ENCODE measurements around the gene BANF1.

Gene BANF1

GRCh38 chr11:65968600-65969482 is 33.5 kb upstream of the BANF1 start:
- in situ Hi-C loops (cut with MboI; ENCODE audit: low pct_unique_long_range_greater_than_20kb, low sequenced_read_pairs, unreplicated experiment): no loop called here
- TF ChIP-seq CTCF (IDR thresholded peaks at IDR 0.05; ENCODE audit: extremely low read depth, insufficient read depth, missing control alignments): no peak
- no peak for DNase-seq (ENCODE audit: low spot score)

GRCh38 chr11:65972116-65972515 is 30.2 kb upstream of the BANF1 start:
- in situ Hi-C loops (cut with MboI; ENCODE audit: low pct_unique_long_range_greater_than_20kb, low sequenced_read_pairs, unreplicated experiment): no loop called here
- no peak for TF ChIP-seq CTCF (IDR thresholded peaks at IDR 0.05; ENCODE audit: extremely low read depth, insufficient read depth, missing control alignments)
- no peak for DNase-seq (ENCODE audit: low spot score)

- in situ Hi-C loops (cut with MboI; ENCODE audit: low pct_unique_long_range_greater_than_20kb, low sequenced_read_pairs, unreplicated experiment): no loop called here
- TF ChIP-seq CTCF (IDR thresholded peaks at IDR 0.05; ENCODE audit: extremely low read depth, insufficient read depth, missing control alignments): no peak
- DNase-seq (ENCODE audit: low spot score): no peak
These were observed 28.7 kb upstream of the BANF1 start for GRCh38 chr11:65973439-65974110.

- in situ Hi-C loops (cut with MboI; ENCODE audit: low pct_unique_long_range_greater_than_20kb, low sequenced_read_pairs, unreplicated experiment): no loop called here
- no peak for TF ChIP-seq CTCF (IDR thresholded peaks at IDR 0.05; ENCODE audit: extremely low read depth, insufficient read depth, missing control alignments)
- DNase-seq (ENCODE audit: low spot score): no peak
These were observed 26.5 kb upstream of the BANF1 start for GRCh38 chr11:65975771-65976170.

- TF ChIP-seq CTCF (IDR thresholded peaks at IDR 0.05; ENCODE audit: extremely low read depth, insufficient read depth, missing control alignments): no peak
- no peak for DNase-seq (ENCODE audit: low spot score)
- in situ Hi-C loops (cut with MboI; ENCODE audit: low pct_unique_long_range_greater_than_20kb, low sequenced_read_pairs, unreplicated experiment): no loop called here
These were observed 25.8 kb upstream of the BANF1 start for GRCh38 chr11:65976216-65977176.

All from GM13977 (cell line).